GM11168 (cell line): ENCODE measurements around the gene TM2D3.

Source experiments
- in situ Hi-C: fragments of 300-500 bp; cut with MboI; formaldehyde crosslinking; loops from one replicate; pipeline ENCODE4 v1.12.0; 2022; ENCODE audit warnings: low sequenced_read_pairs; ENCODE audit not compliant: unreplicated experiment

Gene TM2D3, protein sequence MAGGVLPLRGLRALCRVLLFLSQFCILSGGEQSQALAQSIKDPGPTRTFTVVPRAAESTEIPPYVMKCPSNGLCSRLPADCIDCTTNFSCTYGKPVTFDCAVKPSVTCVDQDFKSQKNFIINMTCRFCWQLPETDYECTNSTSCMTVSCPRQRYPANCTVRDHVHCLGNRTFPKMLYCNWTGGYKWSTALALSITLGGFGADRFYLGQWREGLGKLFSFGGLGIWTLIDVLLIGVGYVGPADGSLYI

DNA sequence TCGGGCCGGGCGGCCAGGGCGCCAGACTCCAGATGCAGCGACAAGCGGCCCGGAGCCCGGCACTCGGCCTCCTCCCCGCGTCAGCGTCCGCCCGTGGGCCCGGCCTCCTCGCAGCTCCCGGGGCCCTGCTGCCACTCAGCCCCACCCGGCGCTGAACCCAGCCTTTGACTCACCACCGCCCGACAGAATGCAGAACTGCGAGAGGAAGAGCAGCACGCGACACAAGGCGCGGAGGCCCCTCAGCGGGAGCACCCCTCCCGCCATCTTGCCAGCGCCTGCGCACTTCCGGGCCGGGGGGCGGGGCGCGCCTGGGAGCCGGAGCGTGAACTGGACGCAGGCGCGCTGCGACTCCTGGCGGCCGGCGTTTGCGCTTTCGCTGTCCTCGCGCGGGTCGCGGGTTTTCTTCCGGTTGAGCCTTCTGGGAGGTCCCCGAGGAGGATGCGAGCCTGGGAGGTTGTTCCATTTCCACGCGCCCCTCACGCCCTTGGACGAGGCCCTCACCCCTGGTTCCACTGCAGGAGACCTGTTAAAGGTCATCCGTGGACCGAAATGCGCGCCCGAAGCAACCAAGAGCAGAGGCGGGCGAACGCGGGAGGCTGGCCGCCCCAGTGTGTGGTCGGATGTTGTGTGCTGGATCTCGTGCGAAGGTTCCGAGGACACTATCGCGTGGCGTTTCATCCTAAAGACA lies at the start of gene TM2D3:
TM2D3 (minus strand) TSS at position 284 of the 688 bp plus-strand sequence; CDS start at position 264, 20 bp downstream.
- in situ Hi-C loops: loop anchor here (5.0 kb wide), 1 partner anchor 355 kb away; the partner anchor contains the start of gene SNRPA1

DNA sequence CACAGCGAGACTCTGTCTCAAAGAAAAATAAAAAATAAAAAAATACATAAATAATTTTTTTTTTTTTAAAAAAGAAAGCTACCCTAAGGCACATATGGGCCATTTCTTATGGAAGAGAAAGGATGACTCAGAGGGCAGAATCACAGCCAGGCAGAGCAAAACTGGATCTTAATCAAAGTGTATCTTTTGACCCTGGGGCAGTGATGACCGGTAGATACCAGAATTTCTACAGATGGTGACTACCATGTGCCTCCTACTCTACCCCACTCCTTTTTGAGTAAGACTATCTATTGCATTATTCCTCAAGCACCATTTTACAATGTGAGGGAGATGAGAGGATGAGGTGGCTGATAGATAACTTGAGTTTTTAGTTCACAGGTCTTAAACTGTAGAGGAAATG lies 46.1 kb upstream of the TM2D3 start:
- in situ Hi-C loops: no loop called here

DNA sequence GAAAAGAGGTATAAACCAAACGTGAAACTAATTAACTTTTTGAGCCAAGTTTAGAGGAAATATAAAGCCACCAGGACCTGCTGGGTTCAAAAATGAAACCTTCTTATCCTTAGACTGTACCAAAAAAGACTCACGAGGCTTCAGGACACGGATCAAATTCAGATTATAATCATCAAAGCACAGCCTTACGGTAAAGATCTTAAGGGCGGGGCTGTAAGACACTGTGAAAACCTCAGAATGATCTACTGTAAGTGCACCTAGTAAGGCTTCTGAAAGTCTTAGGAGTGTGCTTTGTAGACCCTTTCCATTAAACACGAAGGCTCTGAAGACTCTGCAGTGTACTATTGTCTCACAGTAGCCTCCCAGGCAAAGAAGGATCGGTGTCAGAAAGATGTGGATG lies 45.3 kb upstream of the TM2D3 start:
- in situ Hi-C loops: no loop called here

DNA sequence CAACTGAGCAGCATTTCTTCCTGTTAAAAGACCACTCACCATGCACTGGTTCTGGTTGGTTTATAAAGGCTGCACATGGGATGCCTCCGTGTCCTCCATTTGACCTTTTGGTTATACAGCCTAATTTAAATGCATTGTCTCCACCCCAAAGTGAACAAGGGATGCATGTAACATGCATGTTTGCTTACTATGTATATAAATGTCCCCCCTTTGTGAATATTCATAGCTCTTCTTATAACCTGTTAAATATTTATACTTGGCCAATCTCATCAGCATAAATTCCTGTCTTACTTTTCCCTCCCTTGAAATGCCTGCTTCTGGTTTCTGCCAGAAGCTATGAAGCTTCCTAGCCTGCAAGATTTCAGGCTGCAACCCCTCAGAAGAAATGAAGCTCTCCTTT lies 44.6 kb upstream of the TM2D3 start:
- in situ Hi-C loops: no loop called here

DNA sequence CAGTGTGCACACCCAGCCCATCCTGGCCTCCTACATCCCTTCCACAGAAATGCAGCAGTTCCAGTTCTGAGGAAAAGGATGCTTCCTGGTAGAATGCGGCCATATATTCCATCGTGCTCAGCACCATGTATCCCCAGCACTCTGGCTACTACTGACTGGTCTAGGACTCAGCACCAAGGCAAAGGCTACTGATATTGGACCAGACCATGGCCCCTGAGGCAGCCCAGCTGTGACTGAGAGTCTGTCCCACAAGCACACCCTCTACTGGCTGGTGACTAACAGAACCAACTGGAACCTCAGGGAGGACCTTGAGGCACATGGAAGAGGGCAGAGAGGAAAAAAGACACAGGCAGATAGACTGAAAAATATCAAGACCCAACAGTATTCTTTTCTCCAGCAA lies 42.1 kb upstream of the TM2D3 start:
- in situ Hi-C loops: no loop called here

DNA sequence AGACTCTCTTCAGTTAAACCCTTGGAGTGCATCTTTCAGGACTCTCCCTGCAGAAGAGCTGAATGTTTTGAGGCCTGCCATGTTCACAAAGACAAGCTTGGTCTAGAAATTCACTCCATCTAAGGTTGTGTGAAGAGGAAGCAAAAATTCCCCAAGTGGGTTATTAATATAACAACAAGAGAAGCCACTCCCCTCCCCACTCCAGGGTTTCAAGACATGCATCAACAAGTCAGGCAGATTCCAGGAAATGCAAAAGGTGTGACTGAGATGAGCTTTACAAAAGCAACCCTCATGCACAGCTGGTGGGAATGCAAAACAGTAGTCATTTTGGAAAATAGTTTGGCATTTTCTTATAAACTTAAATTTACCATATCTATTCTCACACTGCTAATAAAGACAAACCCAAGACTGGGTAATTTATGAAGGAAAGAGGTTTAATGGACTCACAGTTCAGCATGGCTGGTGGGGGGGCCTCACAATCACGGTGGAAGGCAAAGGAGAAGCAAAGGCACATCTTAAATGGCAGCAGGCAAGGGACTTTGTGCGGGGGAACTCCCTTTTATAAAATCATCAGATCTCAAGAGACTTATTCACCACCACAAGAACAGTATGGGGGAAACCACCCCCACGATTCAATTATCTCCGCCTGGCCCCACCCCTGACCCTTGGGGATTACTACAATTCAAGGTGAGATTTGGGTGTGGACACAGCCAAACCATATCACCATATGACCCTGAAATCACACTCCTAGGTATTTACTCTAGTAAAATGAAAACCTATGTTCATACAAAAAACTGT lies 40.8 kb upstream of the TM2D3 start:
- in situ Hi-C loops: no loop called here

DNA sequence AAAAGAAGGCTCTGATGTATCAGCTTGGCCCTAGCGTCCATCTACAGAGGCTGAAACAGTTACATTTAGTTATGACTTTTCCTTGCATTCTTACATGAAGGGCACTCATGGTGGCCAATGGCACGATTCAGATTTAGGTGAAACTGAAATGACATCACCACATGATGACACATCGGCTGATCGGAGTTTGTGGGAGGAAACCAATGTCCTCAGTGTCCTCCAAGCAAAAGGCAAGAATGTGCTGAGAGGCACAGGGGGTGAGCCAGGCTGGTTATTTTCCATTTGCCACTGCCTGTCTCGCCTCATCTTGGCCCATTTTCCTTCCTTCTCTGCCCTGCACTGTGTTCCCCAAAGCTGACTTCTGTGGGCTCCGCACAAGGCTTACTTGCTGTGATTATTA lies 37.7 kb upstream of the TM2D3 start:
- in situ Hi-C loops: no loop called here

DNA sequence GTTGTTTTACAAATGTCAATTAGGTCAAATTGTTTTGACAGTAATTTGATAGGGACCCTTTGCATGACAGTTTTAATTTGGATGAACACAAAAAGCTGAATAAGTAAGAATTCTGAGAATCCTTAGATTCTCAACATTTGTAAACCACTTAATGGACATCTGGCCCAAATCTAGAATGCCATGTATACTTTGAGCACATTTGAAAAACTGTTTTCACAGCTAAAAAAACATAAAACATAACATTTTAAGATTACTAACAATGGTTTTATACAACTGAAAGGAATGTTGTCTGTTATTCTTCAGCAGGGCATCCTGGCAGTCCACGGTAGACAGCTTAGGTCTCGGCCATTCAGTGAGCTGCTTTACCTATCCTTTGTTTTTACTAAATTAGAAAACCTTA lies 34.5 kb upstream of the TM2D3 start:
- in situ Hi-C loops: no loop called here

DNA sequence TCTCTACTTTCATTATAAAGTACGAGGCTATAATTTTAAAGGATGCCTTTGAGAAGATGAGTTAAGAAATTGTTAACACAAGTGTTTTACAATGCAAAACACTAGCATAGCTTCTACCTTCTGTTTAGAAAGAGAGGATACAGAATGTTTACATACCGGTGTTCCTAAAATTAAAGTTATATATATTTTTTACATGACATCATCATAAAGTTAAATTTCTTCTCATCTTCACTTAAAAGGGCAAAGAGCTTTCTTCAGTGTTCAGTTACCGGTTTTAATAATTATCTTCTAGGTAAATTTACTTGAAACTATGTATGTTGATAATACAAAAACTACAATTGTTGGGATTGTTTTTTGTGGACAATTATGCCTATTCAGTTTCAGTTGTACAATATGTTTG lies 32.7 kb upstream of the TM2D3 start:
- in situ Hi-C loops: no loop called here

DNA sequence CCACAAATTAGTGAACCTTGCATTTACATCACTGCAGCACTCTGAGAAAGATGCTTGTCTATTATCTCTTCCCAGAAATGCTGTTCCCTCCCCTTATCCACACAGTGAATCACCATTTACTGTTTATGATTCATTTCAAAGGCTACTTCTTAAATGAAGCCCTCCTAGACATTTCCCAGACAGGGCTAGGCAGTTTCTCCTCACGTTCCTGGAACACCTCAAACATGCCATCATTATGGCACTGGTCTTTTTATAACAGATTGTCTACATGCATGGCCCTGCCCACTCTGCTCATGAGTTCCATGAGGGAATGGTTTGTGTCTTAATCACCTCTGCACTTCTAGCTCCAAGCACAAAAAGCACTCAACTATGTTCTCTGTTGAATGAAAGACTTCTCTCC lies 32.2 kb upstream of the TM2D3 start:
- in situ Hi-C loops: no loop called here

DNA sequence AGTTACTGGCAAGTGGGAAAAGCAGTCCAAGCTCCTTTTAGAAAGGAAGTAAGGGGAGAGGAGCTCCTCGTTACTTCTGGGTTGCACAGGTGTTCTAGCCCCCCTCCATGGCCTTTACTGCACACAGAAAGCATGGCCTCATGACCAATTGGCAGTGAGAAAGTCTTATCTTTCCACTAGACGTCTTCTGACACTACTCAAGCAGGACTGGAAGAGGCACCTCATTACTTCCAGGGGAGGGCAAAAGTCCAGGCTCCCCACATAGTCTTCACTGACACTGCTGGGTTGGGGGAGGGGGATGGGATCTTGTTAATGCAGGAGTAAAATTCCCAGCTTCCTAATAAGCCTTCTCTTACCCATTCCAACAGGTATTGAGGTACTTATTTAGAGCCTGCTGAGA lies 27.6 kb upstream of the TM2D3 start:
- in situ Hi-C loops: no loop called here

DNA sequence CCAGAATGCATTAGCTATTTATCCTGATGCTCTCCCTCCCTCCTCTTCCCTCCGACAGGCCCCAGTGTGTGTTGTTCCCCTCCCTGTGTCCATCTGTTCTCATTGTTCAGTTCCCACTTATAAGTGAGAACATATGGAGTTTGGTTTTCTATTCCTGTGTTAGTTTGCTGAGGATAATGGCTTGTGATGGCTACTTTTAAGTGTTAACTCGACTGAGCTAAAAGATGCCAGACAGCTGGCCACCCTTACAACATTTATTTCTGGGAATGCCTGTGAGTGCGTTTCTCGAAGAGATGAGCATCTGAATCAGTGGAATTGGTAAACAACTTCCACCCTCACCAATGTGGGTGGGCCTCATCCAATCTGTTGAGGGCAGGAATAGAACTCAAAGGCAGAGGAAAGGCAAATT lies 24.7 kb upstream of the TM2D3 start:
- in situ Hi-C loops: no loop called here

DNA sequence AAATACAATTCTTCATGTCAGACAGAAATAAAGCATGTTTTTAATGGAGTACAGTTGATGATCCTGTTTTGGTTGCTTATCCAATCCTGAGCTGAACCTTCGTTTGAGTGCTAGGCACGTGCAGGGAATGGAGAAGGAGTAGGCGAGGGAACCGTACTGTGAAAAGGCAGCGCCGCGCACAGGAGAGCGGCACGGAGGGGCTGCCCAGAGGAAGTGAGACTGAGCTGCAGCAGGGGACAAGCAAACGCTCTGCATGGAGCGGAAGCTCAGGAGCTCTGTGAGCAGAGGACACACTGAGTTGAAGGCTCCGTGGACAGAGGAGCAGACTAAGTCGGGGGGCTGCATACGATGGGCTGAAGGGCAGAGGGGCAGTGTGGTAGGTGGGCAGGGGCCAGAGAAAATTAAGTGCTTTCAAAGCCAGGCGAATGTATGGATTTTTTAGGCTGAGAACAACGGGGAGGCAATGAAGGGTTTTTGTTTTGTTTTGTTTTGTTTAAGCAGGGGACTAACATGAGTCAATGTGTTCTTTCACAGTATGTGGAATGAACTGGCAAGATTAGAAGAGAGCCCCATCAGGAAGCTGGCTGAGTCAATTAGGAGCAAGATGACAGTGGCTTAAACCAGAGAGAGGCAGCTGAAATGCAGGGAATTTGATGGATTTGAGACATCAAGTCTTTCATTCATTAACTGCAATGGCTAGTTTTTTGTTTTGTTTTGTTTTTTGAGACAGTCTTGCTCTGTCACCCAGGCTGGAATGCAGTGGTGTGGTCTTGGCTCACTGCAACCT lies 23.8 kb upstream of the TM2D3 start:
- in situ Hi-C loops: no loop called here

DNA sequence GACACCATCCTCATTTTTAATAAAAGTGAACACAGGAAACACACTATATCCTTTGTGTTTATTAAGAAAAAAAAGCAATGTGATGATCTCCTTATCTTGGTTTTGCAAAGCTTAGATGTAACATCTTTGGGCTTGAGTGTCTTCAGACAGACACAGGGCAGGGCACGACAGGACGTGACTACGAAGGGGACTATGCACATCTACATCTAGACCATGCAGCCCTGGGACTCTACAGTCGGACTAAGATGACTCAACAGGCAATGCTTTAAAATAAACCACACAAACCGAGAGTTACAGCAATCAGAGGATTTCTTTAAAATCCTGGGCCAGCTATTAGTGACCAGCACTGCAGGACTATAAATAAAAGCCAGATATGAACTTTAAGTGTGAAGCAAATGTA lies 22.8 kb upstream of the TM2D3 start:
- in situ Hi-C loops: no loop called here

DNA sequence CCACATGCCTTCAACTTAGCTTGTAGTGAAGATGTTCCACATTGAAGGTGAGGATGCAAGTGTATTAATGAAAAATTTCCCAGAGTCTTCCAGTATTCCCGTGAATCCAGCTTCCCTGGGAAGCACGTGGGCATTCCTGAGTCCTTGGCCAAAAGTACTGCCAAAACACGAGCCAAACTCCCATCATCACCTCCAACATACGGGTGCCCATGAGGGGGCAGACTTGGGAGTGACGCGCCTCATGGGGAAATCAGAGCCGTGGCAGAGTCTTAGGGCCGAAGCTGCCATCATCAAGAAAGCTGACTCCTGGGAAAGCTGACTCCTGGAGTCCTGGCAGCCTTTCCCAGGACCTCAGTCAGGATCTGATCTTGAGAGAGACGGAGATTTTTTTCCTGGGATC lies 20.1 kb upstream of the TM2D3 start:
- in situ Hi-C loops: no loop called here

DNA sequence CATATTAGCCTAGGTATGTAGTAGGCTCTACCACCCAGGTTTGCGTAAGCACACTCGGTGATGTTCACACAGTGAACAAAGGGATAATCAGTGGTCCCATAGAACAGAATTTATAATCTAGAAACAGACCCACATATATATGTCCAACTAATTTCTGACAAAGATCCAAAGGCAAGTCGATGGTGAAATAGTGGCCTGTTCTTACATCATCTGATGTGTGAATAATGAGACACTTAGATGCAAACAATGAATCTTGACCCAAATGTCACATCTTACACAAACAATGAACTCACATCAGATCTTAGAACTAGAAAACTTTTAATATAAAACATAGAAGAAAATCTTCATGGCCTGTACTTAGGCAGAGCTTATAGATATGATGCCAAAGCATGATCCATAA lies 17.6 kb upstream of the TM2D3 start:
- in situ Hi-C loops: no loop called here

DNA sequence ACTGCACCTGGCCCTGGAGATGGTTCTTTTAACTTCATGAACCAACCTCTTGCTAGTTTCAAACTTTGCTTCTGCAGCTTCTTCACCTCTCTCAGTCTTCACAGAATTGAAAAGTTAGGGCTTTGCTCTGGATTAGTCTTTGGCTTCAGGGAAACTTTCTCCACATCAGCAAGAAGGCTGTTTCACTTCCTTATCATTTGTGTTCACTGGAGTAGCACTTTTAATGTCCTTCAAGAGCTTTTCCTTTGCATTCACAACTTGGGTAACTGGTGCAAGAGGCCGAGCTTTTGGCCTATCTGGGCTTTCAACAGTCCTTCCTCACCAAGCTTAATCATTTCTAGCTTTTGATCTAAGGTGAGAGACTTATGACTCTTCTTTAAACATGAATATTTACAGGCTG lies 15.7 kb upstream of the TM2D3 start:
- in situ Hi-C loops: no loop called here

DNA sequence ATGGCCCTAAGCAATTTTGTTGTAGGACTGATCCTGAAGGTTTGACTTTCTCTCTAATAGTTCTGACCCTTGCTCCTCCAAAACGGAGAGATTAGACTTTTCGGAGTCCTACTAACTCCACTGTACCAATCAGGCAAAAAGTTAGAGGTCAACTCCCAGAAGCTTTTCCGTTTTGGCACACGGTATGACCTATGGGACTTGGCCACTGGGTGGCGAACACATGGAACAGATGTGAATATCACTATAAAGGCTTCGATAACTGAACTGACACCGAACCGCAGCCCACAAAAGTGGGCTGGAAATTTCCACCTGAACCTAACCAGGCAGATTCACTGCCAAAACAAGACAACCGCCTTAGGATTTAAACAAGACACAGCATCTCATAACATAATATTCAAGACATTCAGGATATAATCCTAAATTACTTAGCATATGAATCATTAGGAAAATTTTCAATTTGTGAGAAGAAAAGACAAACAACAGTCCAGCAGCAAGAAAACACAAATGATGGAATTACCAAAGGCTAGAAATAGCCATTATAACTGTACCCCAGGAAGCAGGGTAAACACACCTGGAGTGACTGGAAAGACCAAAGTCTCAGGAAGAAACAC lies 12.2 kb upstream of the TM2D3 start:
- in situ Hi-C loops: no loop called here

DNA sequence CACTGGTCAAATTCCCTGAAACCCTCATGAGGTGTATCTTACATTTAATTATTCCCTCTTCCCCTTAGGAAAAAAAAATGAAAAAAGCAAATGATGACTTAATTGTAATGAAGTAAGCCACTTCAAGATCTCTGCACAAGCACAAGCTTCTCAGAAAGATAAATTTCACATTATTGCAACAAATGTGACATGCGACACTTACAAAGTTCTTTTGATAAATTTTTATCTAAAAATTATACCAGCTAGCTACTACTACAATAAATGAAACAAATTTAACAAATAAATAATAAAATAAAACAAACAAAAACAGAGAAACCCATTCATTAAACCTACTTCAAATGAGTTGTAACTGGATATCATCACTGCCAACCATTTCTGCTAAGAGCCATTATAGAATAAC lies 10.0 kb upstream of the TM2D3 start:
- in situ Hi-C loops: no loop called here

DNA sequence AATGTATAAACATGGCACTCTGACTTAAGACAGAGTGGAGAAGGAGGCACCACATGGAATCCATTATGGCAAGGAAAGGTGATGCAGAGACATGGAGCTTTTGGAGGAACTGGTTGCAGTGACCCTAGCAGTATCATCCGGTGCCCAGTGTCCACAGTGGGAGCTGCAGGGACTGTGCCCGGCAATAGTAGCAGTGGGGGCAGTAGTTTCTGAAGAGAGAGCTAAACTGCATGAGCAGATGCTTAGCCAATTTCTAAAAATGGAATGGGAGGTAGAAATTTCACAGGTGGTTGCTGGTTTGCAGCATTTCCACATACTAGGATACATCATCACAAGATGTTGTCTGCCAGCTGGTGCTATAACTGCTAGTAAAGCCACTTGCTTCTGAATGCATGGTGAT lies 7.8 kb upstream of the TM2D3 start:
- in situ Hi-C loops: no loop called here
